Panc1 (cell line): ENCODE measurements around the gene MAD1L1.

ENCODE experiments used
- POLR2AphosphoS5 ChIP-seq: IDR thresholded peaks from 2 replicates; pipeline ENCODE4 v1.6.1; 2012; ENCODE audit warnings: mild to moderate bottlenecking, low read depth, low read length, moderate library complexity
- TF ChIP-seq, protein P1 (sequence below): fragments of 450-650 bp; IDR thresholded peaks from 2 replicates; pipeline ENCODE4 v1.5.1; 2017; ENCODE audit warnings: mild to moderate bottlenecking

DNA sequence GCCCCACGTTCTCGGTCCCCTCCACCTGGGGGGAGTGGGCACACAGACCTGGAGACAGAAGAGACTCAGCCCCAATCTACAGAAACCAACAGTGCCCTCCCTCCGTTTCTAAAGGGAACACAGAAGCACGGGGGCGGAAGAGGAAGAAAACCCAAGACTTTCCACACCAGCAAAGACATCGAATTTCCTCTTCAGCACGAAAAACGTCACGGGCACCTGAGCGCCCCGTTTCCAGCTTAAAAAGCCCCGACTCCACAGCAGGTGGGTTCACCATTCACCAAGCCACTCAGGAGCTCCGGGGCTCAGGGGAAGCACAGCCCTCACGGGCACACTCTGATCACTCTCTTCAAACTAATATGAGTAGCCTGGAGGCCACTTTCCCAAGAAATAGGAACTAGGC lies 28.9 kb upstream of the MAD1L1 start:
- TF ChIP-seq, protein P1, sequence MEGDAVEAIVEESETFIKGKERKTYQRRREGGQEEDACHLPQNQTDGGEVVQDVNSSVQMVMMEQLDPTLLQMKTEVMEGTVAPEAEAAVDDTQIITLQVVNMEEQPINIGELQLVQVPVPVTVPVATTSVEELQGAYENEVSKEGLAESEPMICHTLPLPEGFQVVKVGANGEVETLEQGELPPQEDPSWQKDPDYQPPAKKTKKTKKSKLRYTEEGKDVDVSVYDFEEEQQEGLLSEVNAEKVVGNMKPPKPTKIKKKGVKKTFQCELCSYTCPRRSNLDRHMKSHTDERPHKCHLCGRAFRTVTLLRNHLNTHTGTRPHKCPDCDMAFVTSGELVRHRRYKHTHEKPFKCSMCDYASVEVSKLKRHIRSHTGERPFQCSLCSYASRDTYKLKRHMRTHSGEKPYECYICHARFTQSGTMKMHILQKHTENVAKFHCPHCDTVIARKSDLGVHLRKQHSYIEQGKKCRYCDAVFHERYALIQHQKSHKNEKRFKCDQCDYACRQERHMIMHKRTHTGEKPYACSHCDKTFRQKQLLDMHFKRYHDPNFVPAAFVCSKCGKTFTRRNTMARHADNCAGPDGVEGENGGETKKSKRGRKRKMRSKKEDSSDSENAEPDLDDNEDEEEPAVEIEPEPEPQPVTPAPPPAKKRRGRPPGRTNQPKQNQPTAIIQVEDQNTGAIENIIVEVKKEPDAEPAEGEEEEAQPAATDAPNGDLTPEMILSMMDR = no peak
- no peak for TF ChIP-seq POLR2AphosphoS5
